Measurements from ENCODE around the gene SFT2D1.

GRCh38 chr6:166331503-166332415 is 10.6 kb downstream of the SFT2D1 start:
- TF ChIP-seq CTCF (IDR thresholded peaks at IDR 0.05), result no peak
- TF ChIP-seq POLR2A (IDR thresholded peaks at IDR 0.05), result no peak

All from testis (tissue), 2 donors.